HG03097 (cell line): ENCODE data around the gene PHGDH.

Experiments
- ATAC-seq: cut with Tn5 transposase; IDR thresholded peaks from one replicate; pipeline ENCODE4 v1.9.1; 2021; ENCODE audit not compliant: unreplicated experiment, low FRiP score

The PHGDH gene

DNA sequence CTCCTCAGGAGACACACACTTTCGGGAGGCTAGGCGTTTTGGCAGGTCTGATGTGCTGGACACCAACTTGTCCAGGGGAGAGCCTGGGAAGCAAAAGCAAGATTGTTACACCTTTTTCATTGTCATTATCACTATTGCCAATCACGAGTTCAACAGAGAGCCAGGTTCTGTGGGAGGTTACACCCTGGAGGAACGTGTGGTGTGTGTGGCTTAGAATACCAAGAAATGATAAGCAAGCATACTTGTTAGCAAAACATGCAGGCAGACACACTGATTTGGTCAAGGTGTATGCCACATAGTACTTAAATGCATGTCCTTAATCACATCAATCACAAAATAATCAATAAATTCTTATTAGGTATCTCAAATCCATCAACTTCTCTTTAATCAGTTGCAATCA lies 40.9 kb downstream of the PHGDH start:
- ATAC-seq, result no peak

DNA sequence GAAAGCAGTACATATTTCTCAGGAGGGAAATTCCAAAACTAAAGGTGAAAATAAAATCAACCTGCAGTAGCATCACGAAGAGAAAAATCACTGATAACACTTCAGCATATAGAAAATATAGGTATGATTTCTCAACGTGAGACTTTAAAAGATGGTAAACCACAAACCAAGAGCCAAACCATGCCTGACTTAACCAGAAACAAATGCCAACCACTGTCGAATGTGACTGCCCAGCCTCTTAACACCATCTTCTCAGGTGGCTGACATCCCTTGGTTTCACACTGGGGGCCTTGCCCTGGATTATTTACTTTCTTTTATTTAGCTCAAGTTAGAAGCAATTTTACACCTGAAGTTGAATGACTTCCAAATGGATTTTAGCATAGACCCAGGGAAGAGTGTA lies 46.9 kb downstream of the PHGDH start:
- no peak for ATAC-seq

- ATAC-seq, result no peak
These were observed 50.7 kb downstream of the PHGDH start for GRCh38 chr1:119762409-119762808.

- no peak for ATAC-seq
These were observed 51.2 kb downstream of the PHGDH start for GRCh38 chr1:119762953-119763352.

DNA sequence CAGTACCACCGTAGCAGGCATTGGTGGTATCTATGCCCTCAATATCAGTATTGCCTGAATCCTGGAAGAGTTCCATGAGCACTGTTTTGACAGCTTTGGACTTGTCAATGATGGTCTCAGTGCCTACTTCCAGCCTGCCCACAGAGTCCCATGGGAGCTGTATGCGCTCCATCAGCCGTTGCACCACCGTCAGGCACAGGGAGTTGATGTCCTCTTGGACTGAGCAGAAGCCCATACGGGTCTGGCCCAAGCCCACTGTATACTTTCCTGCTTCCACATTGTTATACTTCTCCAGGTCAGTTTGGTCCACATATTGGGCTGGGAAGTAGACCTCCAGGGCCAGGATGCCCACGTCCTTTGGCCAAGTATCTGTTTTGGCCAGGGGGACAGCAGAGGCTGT lies 52.5 kb downstream of the PHGDH start:
- ATAC-seq, result no peak

DNA sequence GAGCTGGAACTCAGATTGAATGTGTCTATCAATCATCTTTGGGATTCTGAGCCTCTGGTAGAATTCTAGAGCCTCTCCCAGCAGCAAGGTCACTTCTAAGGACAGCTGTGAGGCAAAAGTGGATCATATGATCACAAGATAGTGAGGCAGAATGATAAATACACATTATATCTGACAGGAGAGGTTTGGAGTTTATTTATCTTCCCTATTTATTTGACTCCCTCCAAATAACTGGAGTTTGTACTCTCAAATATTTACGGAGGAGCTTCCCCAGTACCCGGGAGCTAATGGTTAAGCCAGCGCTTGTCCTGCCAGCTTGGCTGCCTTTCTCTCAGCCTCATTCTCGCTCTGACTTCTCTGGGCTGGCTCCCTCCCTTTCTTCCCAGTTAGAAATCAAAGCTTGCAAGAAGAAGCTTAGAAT lies 54.6 kb downstream of the PHGDH start:
- ATAC-seq, result no peak

DNA sequence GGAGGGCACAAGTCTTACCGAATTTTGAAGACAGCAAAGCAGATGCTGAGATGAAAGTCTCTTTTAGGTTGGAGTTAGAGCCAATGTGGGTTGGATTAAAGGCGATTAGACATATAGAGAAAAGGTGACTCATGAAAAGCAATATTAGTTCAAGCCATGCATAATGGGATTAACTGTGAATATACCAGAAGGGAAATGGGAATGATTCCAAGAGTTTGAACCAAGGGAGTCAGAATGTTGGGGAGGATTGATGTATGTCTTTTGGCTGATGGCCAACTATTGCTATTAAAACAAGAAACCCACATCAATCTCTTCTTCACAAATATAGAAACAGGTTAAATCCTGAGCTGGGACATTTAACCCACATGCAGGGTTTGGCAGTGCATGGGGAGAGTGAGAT lies 55.8 kb downstream of the PHGDH start:
- ATAC-seq, result no peak

GRCh38 chr1:119768778-119769177 lies 57.0 kb downstream of the PHGDH start, which contains the start of gene HMGCS2:
Gene HMGCS2, minus strand, starts transcription at chr1:119768905. Its CDS starts 61 bp downstream, at chr1:119768844.
- no peak for ATAC-seq

DNA sequence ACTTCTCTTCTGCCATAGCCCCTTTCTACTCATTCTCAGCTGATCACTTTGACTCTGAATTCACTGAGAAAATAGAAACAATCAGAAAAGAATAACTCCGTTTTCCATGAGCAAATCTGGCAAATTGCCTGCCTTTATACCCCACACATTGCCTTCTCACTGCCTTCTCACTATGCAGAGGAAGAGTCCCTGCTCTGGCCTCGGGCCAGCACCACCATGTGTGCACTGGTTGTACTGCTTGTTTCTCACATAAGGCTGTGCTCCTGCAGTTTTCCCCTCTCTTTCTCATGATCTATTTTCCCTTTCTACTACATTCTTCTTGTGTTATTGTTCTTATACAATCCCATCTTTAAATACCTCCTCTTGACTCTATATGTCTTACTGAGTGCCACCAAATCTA lies 59.3 kb downstream of the PHGDH start:
- no peak for ATAC-seq

- ATAC-seq, result no peak
These were observed 60.0 kb downstream of the PHGDH start for GRCh38 chr1:119771770-119772169.

DNA sequence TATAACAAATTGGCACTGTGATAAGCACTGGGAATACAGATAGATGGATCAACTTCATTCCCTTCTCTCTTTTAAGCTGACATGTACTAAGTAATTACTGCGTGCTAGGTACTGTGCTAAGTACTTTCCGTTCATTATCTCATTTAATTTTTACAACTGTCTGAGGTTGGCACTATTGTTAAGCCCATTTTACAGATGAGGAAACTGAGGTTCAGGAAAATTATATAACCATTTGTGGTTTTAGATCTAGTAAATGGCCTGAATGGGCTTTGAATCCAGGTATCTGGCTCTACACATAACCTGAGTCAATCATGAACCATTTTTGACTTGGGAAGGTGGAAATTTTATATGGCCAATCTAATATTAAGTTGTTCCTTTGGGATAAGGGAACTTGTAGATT lies 60.6 kb downstream of the PHGDH start:
- ATAC-seq, result no peak

- no peak for ATAC-seq
These were observed 62.0 kb downstream of the PHGDH start for GRCh38 chr1:119773711-119774241.

- ATAC-seq, result no peak
These were observed 63.2 kb downstream of the PHGDH start for GRCh38 chr1:119774746-119775490.

DNA sequence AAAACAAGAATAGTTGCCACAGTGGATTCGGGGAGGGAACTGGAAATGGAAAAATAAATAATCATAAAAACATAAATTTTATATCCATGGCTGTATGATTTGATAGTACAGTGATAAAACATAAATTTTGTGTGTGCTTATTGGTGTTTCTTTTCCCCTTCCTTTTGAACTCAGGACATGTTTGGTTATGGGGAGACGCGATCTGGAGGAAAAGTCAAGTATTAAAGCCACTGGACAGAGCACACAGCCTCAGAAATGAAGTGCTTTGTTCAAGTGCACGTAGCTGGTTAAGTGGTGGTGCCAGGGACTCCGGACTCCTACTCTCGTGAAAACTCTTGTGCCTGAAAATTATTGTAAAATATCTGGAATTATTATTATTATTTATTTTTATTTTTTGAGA lies 66.6 kb downstream of the PHGDH start:
- no peak for ATAC-seq

GRCh38 chr1:119778886-119779560 lies 67.3 kb downstream of the PHGDH start:
- ATAC-seq, result no peak

DNA sequence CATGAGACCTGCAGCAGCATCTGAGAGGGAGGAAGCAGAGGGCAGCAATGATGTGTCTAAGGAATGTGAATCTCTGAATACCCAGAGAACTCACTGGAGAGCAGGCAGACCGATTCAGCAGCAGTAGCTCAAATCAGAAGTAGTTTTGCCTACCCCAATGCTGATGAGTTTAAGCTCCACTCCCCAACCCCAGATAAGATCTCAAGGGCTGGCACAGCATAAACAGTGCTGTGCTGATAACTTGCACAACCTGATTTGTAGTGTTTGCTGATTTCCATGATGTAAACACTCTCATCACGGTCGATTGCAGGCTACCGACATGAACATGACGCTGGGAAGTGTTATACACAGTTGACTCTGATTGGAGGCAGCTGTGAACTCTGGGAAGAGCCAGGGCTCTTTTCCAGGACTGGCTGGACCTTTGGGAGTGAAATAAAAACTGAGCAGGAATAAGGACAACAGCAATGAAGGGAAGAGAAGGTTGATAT lies 68.2 kb downstream of the PHGDH start:
- no peak for ATAC-seq

GRCh38 chr1:119781434-119782210 lies 69.9 kb downstream of the PHGDH start:
- ATAC-seq, result no peak

GRCh38 chr1:119782631-119783325 lies 71.0 kb downstream of the PHGDH start:
- ATAC-seq, result no peak

DNA sequence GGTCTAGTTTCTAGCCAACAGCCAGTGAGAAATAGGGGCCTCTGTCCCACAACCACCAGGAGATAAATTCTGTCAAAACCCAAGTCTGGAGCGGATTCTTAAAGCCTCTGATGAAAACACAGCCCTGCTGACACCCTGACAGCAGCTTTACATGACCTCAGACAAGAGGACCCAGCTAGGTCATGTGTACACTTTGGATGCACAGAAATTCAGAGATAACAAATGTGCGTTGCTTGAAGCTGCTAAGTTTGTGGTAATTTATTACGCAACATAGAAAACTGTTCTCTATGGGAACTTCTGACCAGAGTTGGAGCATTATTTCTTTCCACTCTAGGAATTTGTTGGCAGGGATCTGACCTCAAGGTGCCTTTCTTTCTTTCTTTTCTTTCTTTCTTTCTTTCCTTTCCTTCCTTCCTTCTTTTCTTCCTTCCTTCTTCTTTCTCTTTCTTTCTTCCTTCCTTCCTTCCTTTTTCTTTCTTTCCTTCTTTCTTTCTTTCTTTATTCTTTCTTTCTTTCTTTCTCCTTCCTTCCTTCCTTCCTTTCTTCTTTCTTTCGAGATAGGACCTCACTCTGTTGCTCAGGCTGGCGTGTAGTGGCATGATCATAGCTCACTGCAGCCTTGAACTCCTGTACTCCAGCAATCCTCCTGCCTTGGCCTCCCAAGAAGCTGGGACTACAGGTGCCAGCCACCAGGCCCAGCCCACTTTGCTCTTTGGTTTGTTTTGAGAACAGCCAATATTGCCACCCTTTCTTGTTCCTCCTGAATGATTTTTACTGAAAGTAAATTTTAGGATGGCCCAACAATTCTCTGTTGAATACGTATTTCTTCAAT lies 71.8 kb downstream of the PHGDH start:
- ATAC-seq, result no peak
